Eye (tissue), 1 donor: ENCODE results near the gene MKNK1.

Experiments used
- DNase-seq: peaks from one replicate; pipeline ENCODE4 v3.0.0-alpha.2; 2015

MKNK1 gene

GRCh38 chr1:46520063-46520911, 83.8 kb downstream of the MKNK1 start:
- peak; percentile 61 for DNase-seq

GRCh38 chr1:46519209-46519608, 84.9 kb downstream of the MKNK1 start:
- DNase-seq: no peak

- DNase-seq: no peak
Measured at GRCh38 chr1:46517932-46518498, 86.1 kb downstream of the MKNK1 start.

GRCh38 chr1:46517010-46517600, 87.0 kb downstream of the MKNK1 start:
- no peak for DNase-seq

- DNase-seq: no peak
Measured at GRCh38 chr1:46516200-46516950, 87.7 kb downstream of the MKNK1 start.

- no peak for DNase-seq
Measured at GRCh38 chr1:46515576-46515975, 88.5 kb downstream of the MKNK1 start.

GRCh38 chr1:46513536-46513935, 90.5 kb downstream of the MKNK1 start:
- no peak for DNase-seq

- DNase-seq: no peak
Measured at GRCh38 chr1:46512792-46513190, 91.3 kb downstream of the MKNK1 start.

- no peak for DNase-seq
Measured at GRCh38 chr1:46512135-46512791, 91.8 kb downstream of the MKNK1 start.

GRCh38 chr1:46510998-46511365, 93.1 kb downstream of the MKNK1 start:
- no peak for DNase-seq

- no peak for DNase-seq
Measured at GRCh38 chr1:46510341-46510997, 93.6 kb downstream of the MKNK1 start.

- no peak for DNase-seq
Measured at GRCh38 chr1:46508757-46509156, 95.3 kb downstream of the MKNK1 start.
